Neuronal stem cell (in vitro differentiated cells): Measurements from ENCODE around the gene KIAA0586.
"Not testable (repeated sequence)": the region's sequence is repeated elsewhere in the genome, so short reads cannot be mapped to it uniquely, and the experiment has no call there.

ENCODE experiments used
- DNase-seq: peaks from one replicate; pipeline ENCODE4 v3.0.0-alpha.2; 2013; ENCODE audit warnings: low spot score
- H2AFZ ChIP-seq: one replicate; pipeline ENCODE4 v1.6.1; 2013; ENCODE audit warnings: mild to moderate bottlenecking, low read length, inconsistent platforms
- H2AK5ac ChIP-seq: 2 replicates; pipeline ENCODE4 v1.6.1; 2013; ENCODE audit warnings: low read depth, mild to moderate bottlenecking, inconsistent platforms, low read length, moderate library complexity, mixed read lengths
- H2BK120ac ChIP-seq: 2 replicates; pipeline ENCODE4 v1.6.1; 2013; ENCODE audit warnings: low read depth, mild to moderate bottlenecking, inconsistent platforms, low read length, moderate library complexity, mixed read lengths
- H2BK12ac ChIP-seq: one replicate; pipeline ENCODE4 v1.6.1; 2013; ENCODE audit warnings: low read length, inconsistent platforms
- H2BK15ac ChIP-seq: 2 replicates; pipeline ENCODE4 v1.6.1; 2013; ENCODE audit warnings: mild to moderate bottlenecking, low read length, inconsistent platforms, mixed read lengths
- H2BK5ac ChIP-seq: one replicate; pipeline ENCODE4 v1.6.1; 2013; ENCODE audit warnings: inconsistent platforms, mild to moderate bottlenecking, low read length, moderate library complexity
- H3K14ac ChIP-seq: one replicate; pipeline ENCODE4 v1.6.1; 2013; ENCODE audit warnings: low read length, inconsistent platforms
- H3K18ac ChIP-seq: 2 replicates; pipeline ENCODE4 v1.6.1; 2013; ENCODE audit warnings: low read length, inconsistent platforms
- H3K23ac ChIP-seq: 2 replicates; pipeline ENCODE4 v1.6.1; 2013; ENCODE audit warnings: low read depth, mild to moderate bottlenecking, mixed read lengths, low read length, inconsistent platforms; ENCODE audit not compliant: poor library complexity
- H3K27ac ChIP-seq: replicated peaks from 3 replicates; pipeline ENCODE4 v1.5.1; 2013; ENCODE audit warnings: low read length, inconsistent platforms
- H3K27me3 ChIP-seq, 3 experiments: 2 replicates each; pipeline ENCODE4 v1.6.1; 2013; ENCODE audit warnings: low read length in 3 of 3, mild to moderate bottlenecking in 2 of 3, inconsistent platforms in 1 of 3, low read depth in 1 of 3, mixed read lengths in 1 of 3, moderate library complexity in 1 of 3; ENCODE audit not compliant: control insufficient read depth in 3 of 3, insufficient read depth in 3 of 3
- H3K36me3 ChIP-seq, 2 donors: replicated peaks in 1 of 2; 2 replicates each; pipeline ENCODE4 v1.6.1; 2013; ENCODE audit warnings: low read length in 2 of 2; ENCODE audit not compliant: control insufficient read depth in 2 of 2, insufficient read depth in 2 of 2
- H3K4ac ChIP-seq: 2 replicates; pipeline ENCODE4 v1.6.1; 2013; ENCODE audit warnings: inconsistent platforms, mild to moderate bottlenecking, low read length, moderate library complexity
- H3K4me1 ChIP-seq, 2 donors: 1 replicate in 1 of 2; 2 replicates in 1 of 2; pipeline ENCODE4 v1.6.1; 2013; ENCODE audit warnings: low read length in 2 of 2, low read depth in 1 of 2; ENCODE audit not compliant: control insufficient read depth in 2 of 2, insufficient read depth in 1 of 2
- H3K4me2 ChIP-seq: one replicate; pipeline ENCODE4 v1.6.1; 2013; ENCODE audit warnings: mild to moderate bottlenecking, low read length, inconsistent platforms; ENCODE audit not compliant: insufficient read depth, poor library complexity, severe bottlenecking
- H3K4me3 ChIP-seq, 2 donors: 2 replicates each; pipeline ENCODE4 v1.5.1; 2013; ENCODE audit warnings: low read length in 2 of 2, mild to moderate bottlenecking in 2 of 2, inconsistent platforms in 1 of 2, moderate library complexity in 1 of 2
- H3K79me1 ChIP-seq: one replicate; pipeline ENCODE4 v1.6.1; 2013; ENCODE audit warnings: low read depth, mild to moderate bottlenecking, inconsistent platforms, low read length, moderate library complexity
- H3K9ac ChIP-seq: one replicate; pipeline ENCODE4 v1.6.1; 2013; ENCODE audit warnings: mild to moderate bottlenecking, low read depth, low read length, inconsistent platforms; ENCODE audit not compliant: poor library complexity
- H3K9me3 ChIP-seq, 2 donors: replicated peaks in 1 of 2; 2 replicates each; pipeline versions ENCODE3 to v1.6.1; 2013; ENCODE audit warnings: low read length in 2 of 2, mild to moderate bottlenecking in 2 of 2, inconsistent platforms in 1 of 2, low read depth in 1 of 2, mixed read lengths in 1 of 2, moderate library complexity in 1 of 2; ENCODE audit not compliant: control insufficient read depth in 2 of 2, insufficient read depth in 1 of 2
- H4K8ac ChIP-seq: one replicate; pipeline ENCODE4 v1.6.1; 2013; ENCODE audit warnings: low read depth, mild to moderate bottlenecking, inconsistent platforms, low read length, moderate library complexity
- H4K91ac ChIP-seq: one replicate; pipeline ENCODE4 v1.6.1; 2013; ENCODE audit warnings: low read length, low read depth, mild to moderate bottlenecking, inconsistent platforms; ENCODE audit not compliant: poor library complexity
- WGBS, 2 donors: extraction: QIAGEN DNeasy Blood & Tissue Kit; methylation state at CpG; one replicate each; pipeline ENCODE4 v1.1.7; 2013; ENCODE audit warnings: missing lambda C conversion rate in 2 of 2, mixed read lengths in 1 of 2; ENCODE audit not compliant: insufficient read length in 2 of 2, insufficient replicate concordance in 1 of 2; ENCODE audit errors: extremely low coverage in 2 of 2; 5-methylcytosine and 5-hydroxymethylcytosine counted together

KIAA0586 gene

GRCh38 chr14:58587271-58587670 is 159.8 kb downstream of the KIAA0586 start:
- WGBS, 2 donors, result no CpG with 5 or more reads among the region's 1 CpG
- no peak for DNase-seq

GRCh38 chr14:58588321-58588720 is 160.8 kb downstream of the KIAA0586 start:
- H2BK15ac ChIP-seq, H2BK12ac ChIP-seq, H3K14ac ChIP-seq, DNase-seq, H3K9ac ChIP-seq, H2AK5ac ChIP-seq, H4K8ac ChIP-seq, H3K27ac ChIP-seq, H2BK120ac ChIP-seq, H3K4me1 ChIP-seq, H3K27me3 ChIP-seq, H3K4ac ChIP-seq, H3K23ac ChIP-seq, H4K91ac ChIP-seq, H3K9me3 ChIP-seq, H3K4me3 ChIP-seq, H3K79me1 ChIP-seq, H3K18ac ChIP-seq, H3K4me2 ChIP-seq, H3K36me3 ChIP-seq, H2BK5ac ChIP-seq, H2AFZ ChIP-seq: not testable (repeated sequence)
- no CpG with 5 or more reads among the region's 18 CpGs for WGBS, 2 donors

More at GRCh38 chr14:58587271-58587670, 159.8 kb downstream of the KIAA0586 start:
- Histone ChIP-seq H2BK12ac (no peak overlapping the region), H3K14ac (no peak overlapping the region), H3K79me1 (no peaks in the 10 kb centered on the region), H2BK5ac (no peak overlapping the region), H3K9me3 (no peaks in the 10 kb centered on the region), H4K91ac (no peak overlapping the region), H3K4me1 (no peaks in the 10 kb centered on the region), H3K23ac (no peak overlapping the region), H3K18ac (no peak overlapping the region), H4K8ac (no peak overlapping the region), H3K4me2 (no peak overlapping the region), H2AFZ (no peak overlapping the region), H3K27me3 (no peaks in the 10 kb centered on the region), H2BK120ac (no peak overlapping the region), H2BK15ac (no peak overlapping the region), H2AK5ac (no peak overlapping the region), H3K27ac (no peak overlapping the region), H3K4me3 (no peak overlapping the region), H3K36me3 (no peaks in the 10 kb centered on the region), H3K9ac (no peak overlapping the region), H3K4ac (no peak overlapping the region)

GRCh38 chr14:58593977-58594376 is 166.5 kb downstream of the KIAA0586 start:
- Histone ChIP-seq H3K23ac (no peak overlapping the region), H4K8ac (no peak overlapping the region), H3K4me2 (no peak overlapping the region), H3K36me3 (no peaks in the 10 kb centered on the region), H4K91ac (no peak overlapping the region), H2BK15ac (no peak overlapping the region), H2AK5ac (no peak overlapping the region), H3K4me1 (no peaks in the 10 kb centered on the region), H2BK5ac (no peak overlapping the region), H2AFZ (no peak overlapping the region), H2BK12ac (no peak overlapping the region), H3K4me3 (no peak overlapping the region), H3K9ac (no peak overlapping the region), H3K4ac (no peak overlapping the region), H3K9me3 (no peaks in the 10 kb centered on the region), H3K27ac (no peak overlapping the region), H2BK120ac (no peak overlapping the region), H3K79me1 (no peaks in the 10 kb centered on the region), H3K27me3 (no peaks in the 10 kb centered on the region), H3K18ac (no peak overlapping the region), H3K14ac (no peak overlapping the region)
- DNase-seq, result no peak
- no CpG with 5 or more reads among the region's 4 CpGs for WGBS, 2 donors

GRCh38 chr14:58597041-58597440 is 169.5 kb downstream of the KIAA0586 start:
- H3K4ac ChIP-seq, result no peak overlapping the region
- no peaks in the 10 kb centered on the region for H3K79me1 ChIP-seq
- no peaks in the 10 kb centered on the region for H3K9me3 ChIP-seq
- no peak overlapping the region for H3K18ac ChIP-seq
- no peak overlapping the region for H3K9ac ChIP-seq
- WGBS, 2 donors, result no CpG with 5 or more reads among the region's 4 CpGs
- H2AFZ ChIP-seq, result no peak overlapping the region
- H3K27me3 ChIP-seq, result no peaks in the 10 kb centered on the region
- no peak overlapping the region for H2BK5ac ChIP-seq
- H4K91ac ChIP-seq, result no peak overlapping the region
- no peaks in the 10 kb centered on the region for H3K36me3 ChIP-seq
- DNase-seq, result no peak
- H3K23ac ChIP-seq, result no peak overlapping the region
- H3K27ac ChIP-seq, result no peak overlapping the region
- H3K4me2 ChIP-seq, result no peak overlapping the region
- H3K4me1 ChIP-seq, result no peaks in the 10 kb centered on the region
- no peak overlapping the region for H2BK12ac ChIP-seq
- no peak overlapping the region for H2BK15ac ChIP-seq
- H3K4me3 ChIP-seq, result no peak overlapping the region
- H4K8ac ChIP-seq, result no peak overlapping the region
- no peak overlapping the region for H2BK120ac ChIP-seq
- no peak overlapping the region for H3K14ac ChIP-seq
- H2AK5ac ChIP-seq, result no peak overlapping the region
